ENCODE data around the gene ABCC12. TPM values are rescaled to one million over a fixed set of nuclear protein-coding genes. Genes with fewer than 3 reads are reported as not detected.

ABCC12 gene
- total and polyA plus RNA-seq, 2 of the 8 experiments (the other 6 are each of a cell fraction or from before 2014, with no cell fraction given), result 0.05 TPM; not detected in 1

DNA sequence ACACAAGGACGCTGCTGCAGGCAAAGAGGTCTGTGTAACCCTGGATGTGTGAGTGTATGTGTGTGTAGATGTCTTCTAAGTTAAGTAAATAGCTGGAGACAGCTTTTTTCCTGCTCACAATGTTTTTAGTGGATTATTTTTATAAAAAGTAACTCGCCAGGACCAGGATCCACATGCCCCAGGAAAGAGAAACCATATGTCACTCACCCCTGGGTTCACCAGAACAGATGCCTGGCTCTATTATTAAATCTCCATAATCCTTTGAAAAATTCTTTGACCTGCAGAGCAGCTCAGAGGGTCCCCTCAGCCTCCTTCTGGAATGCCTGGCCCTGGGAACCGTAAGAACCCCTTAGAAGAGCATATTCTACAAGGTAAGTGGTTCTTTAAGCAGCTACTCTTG is 18.0 kb downstream of the ABCC12 start:
- H3K27me3 ChIP-seq (replicated peaks in 1 of 4; ENCODE audit: control insufficient read depth in 3 of 4, extremely low read depth in 1 of 4, insufficient read depth in 3 of 4, low read length in 3 of 4), result no peaks in the 10 kb centered on the region
- H2BK12ac ChIP-seq (ENCODE audit: low read depth, low read length), result no peak overlapping the region
- no peak overlapping the region for H2BK15ac ChIP-seq (ENCODE audit: low read length)

More for the DNA sequence above, 18.0 kb downstream of the ABCC12 start:
- DNase-seq (ENCODE audit: low read depth in 1 of 2, low spot score in 2 of 2), result no peak
- Histone ChIP-seq H3K23ac (ENCODE audit: insufficient read length) (no peak overlapping the region), H3K9me3 (ENCODE audit: insufficient read depth in 2 of 2, low read depth in 1 of 2, low read length in 1 of 2) (no peaks in the 10 kb centered on the region), H2BK5ac (ENCODE audit: low read depth, low read length) (no peak overlapping the region), H3K27ac (ENCODE audit: low read depth, low read length) (no peak overlapping the region), H2AFZ (ENCODE audit: low read length) (no peak overlapping the region), H4K8ac (ENCODE audit: extremely low read depth, insufficient read depth, low read length) (no peak overlapping the region), H4K20me1 (replicated peaks in 1 of 2; ENCODE audit: control insufficient read depth in 1 of 2, insufficient read depth in 2 of 2, low read length in 2 of 2) (no peaks in the 10 kb centered on the region), H3K79me1 (ENCODE audit: low read depth, low read length) (no peaks in the 10 kb centered on the region), H3K23me2 (ENCODE audit: low read depth, low read length) (no peaks in the 10 kb centered on the region), H2BK120ac (replicated peaks; ENCODE audit: low read depth, low read length) (no peak overlapping the region), H4K5ac (ENCODE audit: insufficient read length, low read depth, low read length) (no peak overlapping the region), H4K91ac (replicated peaks; ENCODE audit: insufficient read length, low read length) (no peak overlapping the region), H3K4me3 (ENCODE audit: extremely low read depth in 1 of 4, insufficient read depth in 2 of 4, low read depth in 3 of 4, low read length in 4 of 4) (no peak overlapping the region), H3K4me1 (replicated peaks in 1 of 4; ENCODE audit: control insufficient read depth in 3 of 4, insufficient read depth in 4 of 4, low read length in 3 of 4) (no peaks in the 10 kb centered on the region), H3K9ac (replicated peaks in 1 of 4; ENCODE audit: extremely low read depth in 1 of 4, low read depth in 3 of 4, low read length in 3 of 4) (no peak overlapping the region), H3K4me2 (ENCODE audit: insufficient read depth in 1 of 2, low read depth in 2 of 2, low read length in 2 of 2) (no peak overlapping the region), H2AK5ac (ENCODE audit: low read depth, low read length) (no peak overlapping the region), H3K14ac (ENCODE audit: insufficient read length) (no peak overlapping the region), H2BK20ac (ENCODE audit: low read length) (no peak overlapping the region), H3K4ac (replicated peaks; ENCODE audit: insufficient read length, low read depth, low read length) (no peak overlapping the region), H3K56ac (replicated peaks; ENCODE audit: insufficient read length, low read depth, low read length) (no peak overlapping the region), H3K18ac (ENCODE audit: extremely low read depth, low read length) (no peak overlapping the region), H3K79me2 (ENCODE audit: control insufficient read depth in 1 of 2, insufficient read depth in 2 of 2, low read length in 2 of 2) (no peaks in the 10 kb centered on the region), H3K36me3 (ENCODE audit: control insufficient read depth in 2 of 4, insufficient read depth in 4 of 4, low read length in 3 of 4) (no peaks in the 10 kb centered on the region)
- FAIRE-seq, result no peak
- POLR2A ChIA-PET (ENCODE audit: partially characterized antibody), result interaction anchor here (0.7 to 1.7 kb wide), 2 partner anchors 15 to 1007 kb away, joined by 3 read pairs; no protein-coding TSS in a partner anchor
- 84% methylated on average over 3 of the region's 3 CpGs; no CpG with 5 or more reads in 1 of the 2 experiments for WGBS, 2 experiments (ENCODE audit: extremely low coverage in 1 of 2, insufficient coverage in 1 of 2, insufficient read length in 1 of 2, insufficient replicate concordance in 2 of 2, low coverage in 1 of 2, low lambda C conversion rate in 2 of 2, missing lambda C conversion rate in 1 of 2)
- TF ChIP-seq CTBP2 (IDR thresholded peaks at IDR 0.05; ENCODE audit: borderline replicate concordance, insufficient read depth, insufficient read length, low read length), result no peak
- TF ChIP-seq BACH1 (IDR thresholded peaks at IDR 0.05; ENCODE audit: low read length), result no peak
- no peak for TF ChIP-seq POLR2A (IDR thresholded peaks at IDR 0.05; ENCODE audit: control extremely low read depth in 1 of 2, low read depth in 2 of 2, low read length in 2 of 2)
- TF ChIP-seq SIN3A (conservative IDR thresholded peaks at IDR 0.05 in 1 of 2, IDR thresholded peaks at IDR 0.05 in 1 of 2; ENCODE audit: low read depth in 1 of 2, low read length in 2 of 2), result no peak
- TF ChIP-seq, protein P1, sequence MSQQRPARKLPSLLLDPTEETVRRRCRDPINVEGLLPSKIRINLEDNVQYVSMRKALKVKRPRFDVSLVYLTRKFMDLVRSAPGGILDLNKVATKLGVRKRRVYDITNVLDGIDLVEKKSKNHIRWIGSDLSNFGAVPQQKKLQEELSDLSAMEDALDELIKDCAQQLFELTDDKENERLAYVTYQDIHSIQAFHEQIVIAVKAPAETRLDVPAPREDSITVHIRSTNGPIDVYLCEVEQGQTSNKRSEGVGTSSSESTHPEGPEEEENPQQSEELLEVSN (IDR thresholded peaks at IDR 0.05), result no peak
- TF ChIP-seq JUN (IDR thresholded peaks at IDR 0.05; ENCODE audit: low read depth, low read length), result no peak
- TF ChIP-seq HDAC2 (IDR thresholded peaks at IDR 0.05; ENCODE audit: borderline replicate concordance in 1 of 2, low read depth in 2 of 2, low read length in 2 of 2), result no peak
- TF ChIP-seq SP4 (IDR thresholded peaks at IDR 0.05; ENCODE audit: low read length), result no peak
- no peak for TF ChIP-seq TCF12 (IDR thresholded peaks at IDR 0.05; ENCODE audit: low read depth, low read length)
- TF ChIP-seq FOSL1 (IDR thresholded peaks at IDR 0.05; ENCODE audit: insufficient read depth, low read depth, low read length), result no peak
- no peak for TF ChIP-seq PHF8 (conservative IDR thresholded peaks at IDR 0.05; ENCODE audit: low read depth, low read length)
- CTCF ChIA-PET (ENCODE audit: partially characterized antibody), result interaction anchor here (0.6 to 1.8 kb wide), 9 partner anchors 11 to 332 kb away, joined by 3 to 9 read pairs (median 4); no protein-coding TSS in a partner anchor

Measured in H1 (cell line).